NCI-H2196 (cell line): ENCODE data around the gene CHRNA7.

ENCODE experiments used
- DNase-seq: peaks from one replicate; lab custom pipeline; 2025; ENCODE audit not compliant: unreplicated experiment; lab: John Stamatoyannopoulos, UW

CHRNA7 gene

DNA sequence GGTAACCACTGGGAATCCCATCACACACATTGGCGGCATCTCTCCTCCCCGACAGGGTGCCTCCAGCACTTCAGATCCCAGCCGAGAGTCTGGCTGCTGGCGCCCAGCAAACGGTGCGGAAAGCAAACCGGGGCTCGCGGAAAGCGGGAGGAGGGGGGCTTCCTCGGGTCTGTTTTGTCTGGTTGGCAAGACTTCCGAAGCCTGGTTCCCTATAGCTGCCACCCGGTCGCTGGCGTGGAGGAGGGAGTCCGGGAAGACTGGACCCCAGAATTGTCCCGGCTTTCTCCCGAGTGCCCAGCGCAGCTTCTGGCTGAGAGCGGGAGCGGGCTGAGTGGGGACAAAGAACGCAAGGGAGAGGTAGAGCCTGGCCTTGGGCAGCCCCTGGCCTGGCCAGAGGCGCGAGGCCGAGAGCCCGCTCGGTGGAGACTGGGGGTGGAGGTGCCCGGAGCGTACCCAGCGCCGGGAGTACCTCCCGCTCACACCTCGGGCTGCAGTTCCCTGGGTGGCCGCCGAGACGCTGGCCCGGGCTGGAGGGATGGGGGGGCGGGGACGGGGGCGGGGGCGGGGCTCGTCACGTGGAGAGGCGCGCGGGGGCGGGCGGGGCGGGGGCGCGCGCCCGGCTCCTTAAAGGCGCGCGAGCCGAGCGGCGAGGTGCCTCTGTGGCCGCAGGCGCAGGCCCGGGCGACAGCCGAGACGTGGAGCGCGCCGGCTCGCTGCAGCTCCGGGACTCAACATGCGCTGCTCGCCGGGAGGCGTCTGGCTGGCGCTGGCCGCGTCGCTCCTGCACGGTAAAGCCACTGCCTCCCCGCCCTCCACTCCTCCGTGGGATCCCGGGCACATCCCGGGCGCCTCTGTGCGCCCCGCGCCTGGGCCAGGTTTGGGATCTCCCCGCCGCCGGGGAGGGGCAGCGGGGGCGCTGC is at the start of gene CHRNA7:
Gene CHRNA7 (plus strand): TSS at position 654 of the 920 bp plus-strand sequence. CDS start 80 bp downstream, at position 734.
- DNase-seq = peak; percentile 56

GRCh38 chr15:31985607-31986006 is 44.7 kb upstream of the CHRNA7 start:
- DNase-seq = no peak

DNA sequence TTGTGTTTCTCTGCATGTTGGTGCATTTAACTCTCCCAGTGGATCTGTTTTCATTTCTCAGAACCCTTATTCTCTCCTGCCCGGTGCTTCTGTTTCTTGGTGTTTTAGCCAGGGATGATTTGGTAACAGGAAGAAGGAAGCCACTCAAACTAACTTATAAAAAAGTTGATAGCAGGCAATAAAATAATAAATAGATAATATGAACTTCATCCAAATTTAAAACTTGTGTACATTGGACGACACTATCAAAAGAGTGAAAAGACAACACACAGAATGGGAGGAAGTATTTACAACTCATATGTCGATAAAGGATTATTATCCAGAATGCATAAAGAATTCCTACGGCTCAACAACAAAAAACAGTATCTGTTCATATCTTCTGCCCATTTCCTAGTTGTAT is 37.3 kb upstream of the CHRNA7 start:
- no peak for DNase-seq

GRCh38 chr15:31997711-31998110 is 32.6 kb upstream of the CHRNA7 start:
- no peak for DNase-seq

- DNase-seq = no peak
Measured at GRCh38 chr15:32003558-32003957, 26.8 kb upstream of the CHRNA7 start.

DNA sequence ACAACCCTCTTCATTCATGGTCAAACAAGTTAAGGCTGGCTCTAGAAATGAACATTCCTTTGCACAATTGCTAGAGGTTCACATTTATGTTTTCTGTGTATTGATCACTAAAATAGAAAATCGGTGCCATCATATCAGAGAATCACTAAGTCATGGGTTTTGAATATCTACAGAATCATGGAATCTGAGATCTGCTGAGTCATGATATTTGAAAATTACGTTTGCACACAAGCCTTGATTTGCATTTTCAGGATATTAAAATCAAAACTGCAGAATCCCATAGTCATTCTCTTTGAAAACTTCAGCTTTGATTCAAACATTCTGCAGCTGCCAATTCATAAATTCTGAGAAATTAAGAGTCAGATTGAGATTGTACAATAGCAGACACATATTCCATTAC is 26.1 kb upstream of the CHRNA7 start:
- DNase-seq = no peak

DNA sequence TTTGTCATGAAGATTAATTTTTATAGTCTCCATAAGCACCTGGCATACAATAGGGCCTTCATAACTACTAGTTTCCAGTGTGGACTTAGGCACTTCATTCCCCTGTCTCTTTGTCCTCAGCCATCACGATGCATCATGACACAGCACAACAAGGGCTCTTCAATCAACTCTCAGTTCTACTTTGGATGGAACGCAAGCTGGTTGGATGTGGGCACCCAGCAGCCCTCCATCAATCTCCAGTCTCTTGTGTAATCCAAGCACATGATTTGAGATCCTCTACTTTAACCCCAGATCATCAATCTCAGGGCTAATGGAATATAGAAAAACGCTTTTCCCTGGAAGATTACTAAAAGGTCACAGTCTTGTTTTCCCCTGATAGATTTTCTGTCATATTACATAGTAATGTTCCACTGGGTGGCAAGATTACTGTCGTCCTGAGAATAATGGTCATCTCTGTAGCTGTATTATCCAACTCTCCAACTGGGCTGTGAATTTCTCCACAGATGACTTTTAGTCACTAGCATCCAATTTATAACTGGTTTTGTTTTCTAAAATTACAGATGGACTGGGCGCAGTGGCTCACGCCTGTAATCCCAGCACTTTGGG is 22.9 kb upstream of the CHRNA7 start:
- no peak for DNase-seq

DNA sequence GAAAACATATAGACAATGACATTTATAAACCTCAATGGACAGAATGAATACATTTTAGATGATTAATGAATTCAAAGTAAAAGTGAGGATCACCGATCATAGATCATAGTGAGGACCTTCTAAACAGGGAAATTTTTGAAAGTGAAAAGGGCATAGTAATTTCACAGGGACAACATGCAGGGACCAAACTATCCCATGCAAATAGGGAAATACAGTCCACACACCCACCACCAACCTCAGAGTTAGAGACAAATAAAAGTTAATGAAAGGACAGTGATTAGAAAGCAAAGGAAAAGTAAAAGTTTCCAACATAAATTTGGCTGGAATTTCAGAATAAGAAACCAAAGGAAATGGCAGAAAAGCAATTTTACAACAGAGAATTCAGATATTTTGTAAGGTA is 15.4 kb upstream of the CHRNA7 start:
- DNase-seq = no peak

DNA sequence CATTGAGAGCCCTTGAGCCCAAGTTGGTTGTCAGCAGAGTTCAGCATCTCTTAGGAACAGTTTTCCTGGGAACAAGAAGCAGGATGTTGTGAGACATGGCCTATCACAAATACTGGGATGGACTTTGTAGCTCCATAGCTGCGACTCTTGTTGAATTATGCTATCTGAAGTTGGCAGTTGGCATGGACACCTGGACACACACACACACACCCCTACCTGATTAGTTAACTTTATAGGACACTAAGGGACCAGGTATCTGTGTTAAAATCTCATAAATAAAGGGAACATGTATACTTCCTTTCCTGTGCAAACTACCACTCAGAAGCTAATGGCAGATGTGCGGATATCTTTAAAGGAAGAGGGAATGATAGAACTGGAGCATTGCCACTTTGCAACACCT is 10.2 kb upstream of the CHRNA7 start:
- DNase-seq = no peak

- no peak for DNase-seq
Measured at GRCh38 chr15:32028921-32029320, 1.4 kb upstream of the CHRNA7 start.

- DNase-seq = no peak
Measured at GRCh38 chr15:32029409-32029861, 880 bp upstream of the CHRNA7 start.

- no peak for DNase-seq
Measured at GRCh38 chr15:32030795-32031194, 480 bp downstream of the CHRNA7 start.

- no peak for DNase-seq
Measured at GRCh38 chr15:32033186-32033890, 3.0 kb downstream of the CHRNA7 start.

- no peak for DNase-seq
Measured at GRCh38 chr15:32034106-32034505, 3.8 kb downstream of the CHRNA7 start.

DNA sequence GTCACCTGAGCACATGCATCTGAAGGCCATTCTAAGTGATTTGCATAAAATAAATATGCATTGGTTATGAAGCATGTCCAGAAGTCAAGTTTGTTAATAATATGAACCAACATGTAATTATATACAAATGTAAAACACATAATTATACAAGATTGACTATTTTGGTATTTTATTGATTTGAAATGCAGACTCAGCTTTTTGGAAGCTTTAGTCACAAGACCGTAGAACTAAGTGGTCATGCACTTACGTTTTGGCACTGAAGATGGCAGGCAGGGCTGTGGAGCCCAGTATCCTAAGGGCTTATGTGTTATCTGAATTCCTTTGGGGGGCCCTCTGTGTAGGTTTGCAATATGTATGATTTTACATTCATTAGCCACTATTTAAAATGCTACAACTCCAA is 5.0 kb downstream of the CHRNA7 start:
- no peak for DNase-seq

DNA sequence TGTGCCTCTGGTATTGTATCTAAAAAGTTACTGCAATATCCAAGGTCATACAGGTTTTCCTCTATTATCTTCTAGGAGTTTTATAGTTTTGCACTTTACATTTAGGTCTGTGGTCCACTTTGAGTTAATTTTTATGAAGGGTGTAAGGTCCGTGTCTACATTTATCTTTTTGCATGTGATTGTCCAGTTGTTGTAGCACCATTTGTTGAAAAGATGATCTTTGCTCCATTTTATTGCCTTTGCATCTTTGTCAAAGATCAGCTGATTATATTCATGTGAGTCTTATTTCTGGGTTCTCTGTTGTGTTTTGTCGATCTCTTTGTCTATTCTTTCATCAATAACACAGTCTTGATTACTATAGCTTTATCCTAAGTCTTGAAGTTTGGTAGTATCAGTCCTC is 6.7 kb downstream of the CHRNA7 start:
- DNase-seq = no peak

DNA sequence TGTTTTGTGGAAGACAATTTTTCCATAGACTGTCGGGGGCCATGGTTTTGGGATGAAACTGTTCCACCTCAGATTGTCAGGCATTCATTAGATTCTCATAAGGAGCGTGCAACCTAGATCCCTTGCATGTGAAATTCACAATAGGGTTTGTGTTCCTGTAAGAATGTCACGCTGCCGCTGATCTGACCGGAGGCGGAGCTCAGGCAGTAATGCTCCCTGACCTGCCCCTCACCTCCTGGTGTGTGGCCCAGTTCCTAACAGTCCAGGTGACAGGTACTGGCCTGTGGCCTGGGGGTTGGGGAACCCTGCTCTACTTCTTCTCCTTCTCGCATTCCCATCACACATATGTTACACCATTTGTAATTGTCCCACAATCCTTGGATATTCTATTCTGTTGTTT is 11.0 kb downstream of the CHRNA7 start:
- DNase-seq = no peak

DNA sequence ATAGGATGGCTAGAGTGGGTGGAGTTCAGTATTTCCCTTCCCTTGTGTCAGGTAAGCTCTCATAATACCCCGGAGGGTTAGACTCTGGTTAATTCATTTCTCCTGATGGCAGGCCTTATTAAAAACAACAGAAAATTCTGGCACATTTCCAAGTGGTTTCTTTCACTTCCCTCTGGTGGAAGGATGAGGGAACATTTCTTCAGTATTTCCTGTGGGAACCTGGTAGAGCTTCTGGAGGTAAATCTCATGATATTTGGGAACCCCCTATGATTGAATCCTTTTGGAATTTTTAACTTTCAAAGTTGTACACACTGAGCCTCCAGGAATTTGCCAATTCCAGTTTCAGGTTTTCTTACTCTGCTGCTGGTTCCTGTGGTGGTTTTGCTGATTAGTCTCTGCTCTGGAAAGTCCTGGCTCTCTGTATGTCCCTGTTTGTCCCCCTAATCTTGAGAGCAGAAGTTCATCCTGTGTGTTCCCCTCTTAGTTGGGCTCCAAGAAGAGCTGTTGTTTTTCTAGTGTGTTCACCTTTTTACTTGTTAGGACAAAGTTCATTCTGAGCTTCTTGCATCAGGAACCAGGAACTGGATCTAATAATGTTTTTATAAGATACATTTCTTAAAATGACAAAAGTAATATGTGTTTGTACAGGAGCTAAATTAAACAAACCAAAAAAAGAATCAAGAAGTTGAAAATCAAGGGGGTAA is 12.1 kb downstream of the CHRNA7 start:
- DNase-seq = no peak

- DNase-seq = no peak
Measured at GRCh38 chr15:32053719-32054118, 23.4 kb downstream of the CHRNA7 start.

- DNase-seq = no peak
Measured at GRCh38 chr15:32057876-32058425, 27.6 kb downstream of the CHRNA7 start.

DNA sequence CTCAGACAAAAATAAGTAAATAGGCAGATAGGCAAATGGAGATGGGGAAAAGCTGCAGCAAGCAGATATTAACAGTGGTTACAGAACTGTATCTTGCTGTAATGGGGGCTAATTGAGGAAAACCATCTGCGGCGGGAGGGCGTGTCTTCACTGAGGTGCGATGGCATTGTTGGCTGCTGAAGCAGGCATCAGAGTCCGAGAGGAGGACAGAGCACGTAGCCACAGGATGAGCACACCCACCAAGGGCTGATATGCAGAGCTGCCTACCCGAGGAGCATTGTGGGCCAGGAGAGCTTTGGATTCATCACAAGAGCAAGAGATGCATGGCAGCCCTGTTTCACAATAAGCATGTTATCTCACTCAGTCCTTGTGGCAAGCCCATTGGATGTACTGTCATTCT is 30.4 kb downstream of the CHRNA7 start:
- DNase-seq = no peak
